Activated naive CD4-positive, alpha-beta T cell treated with anti-CD3 and anti-CD28 coated beads, Interleukin-2, amount 50 U/mL, for 72 hours (primary cell): ENCODE results near the gene RHPN2. TPM values are rescaled to one million over a fixed set of nuclear protein-coding genes. Genes with fewer than 3 reads are reported as not detected.
A peak's percentile ranks its signal among the peaks of the same experiment; 100 is the strongest.

Experiments
- ATAC-seq, 2 donors: fragments of 150-1000 bp; cut with Tn5 transposase; 2 replicates each; pipeline ENCODE4 v1.10.0; 2021; ENCODE audit warnings: mild to moderate bottlenecking in 2 of 2, moderate library complexity in 2 of 2
- DNase-seq, 2 donors: peaks; one replicate each; pipeline ENCODE4 v3.0.0; 2021 to 2022; ENCODE audit warnings: low spot score in 2 of 2
- H3K27ac Mint-ChIP-seq, 2 donors: one replicate each; pipeline ENCODE4 v1.8.0; 2022; ENCODE audit warnings: mild to moderate bottlenecking in 2 of 2, mixed read lengths in 2 of 2
- H3K36me3 Mint-ChIP-seq, 2 donors: one replicate each; pipeline ENCODE4 v1.8.0; 2022; ENCODE audit warnings: mixed read lengths in 2 of 2
- H3K9me3 Mint-ChIP-seq, 2 donors: one replicate each; pipeline ENCODE4 v1.8.0; 2022; ENCODE audit warnings: mixed read lengths in 2 of 2
- total RNA-seq, 2 donors: library from RNA; stranded (reverse); gene quantifications; one replicate each; pipeline ENCODE4 v1.2.3, GENCODE V29; 2022

Gene RHPN2
- 1 to 10 TPM; 2.0 to 4.7 TPM for total RNA-seq

GRCh38 chr19:33064792-33065550 is at the start of gene RHPN2:
TSS of gene RHPN2 (minus strand) at chr19:33064888. CDS start at chr19:33064852, 36 bp downstream.
- ATAC-seq (peak; percentile 76 to 95), DNase-seq (peak in 1 of 2 donors; percentile 72)
- no peak within 1 kb of the TSS for H3K27ac Mint-ChIP-seq
- no peaks in the 10 kb centered on the region for H3K36me3 Mint-ChIP-seq
- no peaks in the 10 kb centered on the region for H3K9me3 Mint-ChIP-seq

GRCh38 chr19:33114312-33114711 is 49.6 kb upstream of the RHPN2 start:
- peaks cover 0 to 9% of the 10 kb centered on the region in 2 donors for H3K36me3 Mint-ChIP-seq
- H3K9me3 Mint-ChIP-seq: no peaks in the 10 kb centered on the region
- no peak for ATAC-seq
- DNase-seq: no peak
- H3K27ac Mint-ChIP-seq: no peak overlapping the region

GRCh38 chr19:33111587-33111986 is 46.9 kb upstream of the RHPN2 start:
- Mint-ChIP-seq H3K36me3 (peaks cover 0 to 5% of the 10 kb centered on the region in 2 donors), H3K27ac (no peak overlapping the region), H3K9me3 (no peaks in the 10 kb centered on the region)
- DNase-seq (no peak), ATAC-seq (no peak)

GRCh38 chr19:33110137-33110910 is 45.6 kb upstream of the RHPN2 start:
- Mint-ChIP-seq H3K27ac (no peak overlapping the region), H3K9me3 (no peaks in the 10 kb centered on the region), H3K36me3 (no peaks in the 10 kb centered on the region)
- ATAC-seq: no peak
- DNase-seq: no peak

- Mint-ChIP-seq H3K27ac (peak overlapping the region in 1 of 2 donors; percentile 79), H3K9me3 (no peaks in the 10 kb centered on the region), H3K36me3 (no peaks in the 10 kb centered on the region)
- no peak for ATAC-seq
- DNase-seq: no peak
These were observed 43.5 kb upstream of the RHPN2 start for GRCh38 chr19:33108161-33108560.

GRCh38 chr19:33102893-33103292 is 38.2 kb upstream of the RHPN2 start:
- no peaks in the 10 kb centered on the region for H3K9me3 Mint-ChIP-seq
- DNase-seq (no peak), ATAC-seq (no peak)
- H3K27ac Mint-ChIP-seq: peak overlapping the region in 1 of 2 donors; percentile 6
- peaks cover 0 to 2% of the 10 kb centered on the region in 2 donors for H3K36me3 Mint-ChIP-seq

- no peak for ATAC-seq
- peak overlapping the region in 1 of 2 donors; percentile 58 for H3K27ac Mint-ChIP-seq
- H3K36me3 Mint-ChIP-seq: peaks cover 6 to 9% of the 10 kb centered on the region in 2 donors
- no peaks in the 10 kb centered on the region for H3K9me3 Mint-ChIP-seq
- DNase-seq: no peak
These were observed 36.4 kb upstream of the RHPN2 start for GRCh38 chr19:33100894-33101644.

GRCh38 chr19:33098055-33098534 is 33.4 kb upstream of the RHPN2 start:
- H3K36me3 Mint-ChIP-seq: peaks cover 9 to 11% of the 10 kb centered on the region in 2 donors
- H3K9me3 Mint-ChIP-seq: no peaks in the 10 kb centered on the region
- H3K27ac Mint-ChIP-seq: peak overlapping the region in 1 of 2 donors; percentile 20
- no peak for ATAC-seq
- DNase-seq: no peak

- Mint-ChIP-seq H3K36me3 (peaks cover 9 to 11% of the 10 kb centered on the region in 2 donors), H3K9me3 (no peaks in the 10 kb centered on the region), H3K27ac (no peak overlapping the region)
- ATAC-seq (no peak), DNase-seq (no peak)
These were observed 31.3 kb upstream of the RHPN2 start for GRCh38 chr19:33096005-33096404.

- Mint-ChIP-seq H3K27ac (peak overlapping the region in 1 of 2 donors; percentile 36), H3K36me3 (peaks cover 14 to 16% of the 10 kb centered on the region in 2 donors), H3K9me3 (no peaks in the 10 kb centered on the region)
- no peak for DNase-seq
- ATAC-seq: peak in 1 of 2 donors; percentile 33
These were observed 29.9 kb upstream of the RHPN2 start for GRCh38 chr19:33094436-33095067.

- Mint-ChIP-seq H3K36me3 (peaks cover 21 to 23% of the 10 kb centered on the region in 2 donors), H3K27ac (peak overlapping the region in 1 of 2 donors; percentile 85), H3K9me3 (no peaks in the 10 kb centered on the region)
- DNase-seq (no peak), ATAC-seq (no peak)
These were observed 28.9 kb upstream of the RHPN2 start for GRCh38 chr19:33093420-33094210.

GRCh38 chr19:33090179-33090578 is 25.5 kb upstream of the RHPN2 start:
- Mint-ChIP-seq H3K9me3 (no peaks in the 10 kb centered on the region), H3K36me3 (peaks cover 12 to 13% of the 10 kb centered on the region in 2 donors)
- no peak for DNase-seq

GRCh38 chr19:33089010-33089409 is 24.3 kb upstream of the RHPN2 start:
- Mint-ChIP-seq H3K9me3 (no peaks in the 10 kb centered on the region), H3K36me3 (peaks cover 12 to 13% of the 10 kb centered on the region in 2 donors), H3K27ac (no peak overlapping the region)
- ATAC-seq (no peak), DNase-seq (no peak)

More at GRCh38 chr19:33090179-33090578, 25.5 kb upstream of the RHPN2 start:
- ATAC-seq: no peak
- peak overlapping the region in 1 of 2 donors; percentile 32 for H3K27ac Mint-ChIP-seq

- peaks cover 12 to 13% of the 10 kb centered on the region in 2 donors for H3K36me3 Mint-ChIP-seq
These were observed 22.3 kb upstream of the RHPN2 start for GRCh38 chr19:33086955-33087354.

GRCh38 chr19:33085570-33086128 is 21.0 kb upstream of the RHPN2 start:
- DNase-seq (no peak), ATAC-seq (no peak)
- Mint-ChIP-seq H3K9me3 (no peaks in the 10 kb centered on the region), H3K36me3 (peaks cover 23 to 24% of the 10 kb centered on the region in 2 donors), H3K27ac (no peak overlapping the region)

More at GRCh38 chr19:33086955-33087354, 22.3 kb upstream of the RHPN2 start:
- DNase-seq (no peak), ATAC-seq (no peak)
- Mint-ChIP-seq H3K9me3 (no peaks in the 10 kb centered on the region), H3K27ac (no peak overlapping the region)
